Tibial nerve (tissue), 4 donors: ENCODE data around the gene CEACAM16. TPM values are rescaled to one million over a fixed set of nuclear protein-coding genes. Genes with fewer than 3 reads are reported as not detected.

Source experiments
- DNase-seq, 2 donors: peaks; one replicate each; pipeline ENCODE4 v3.0.0-alpha.2; 2019; ENCODE audit warnings: low spot score in 2 of 2
- H3K27ac ChIP-seq, 4 donors: fragments of 200-600 bp; sonication (generic) in 3 of 4; one replicate each; pipeline ENCODE4 v1.5.1; 2017 to 2019; ENCODE audit warnings: mild to moderate bottlenecking in 1 of 4
- H3K27me3 ChIP-seq, 2 donors: fragments of 200-600 bp; sonication (generic) in 1 of 2; one replicate each; pipeline versions ENCODE4 v1.5.1 to v1.6.0; 2017 to 2019
- H3K36me3 ChIP-seq, 3 donors: fragments of 200-600 bp; sonication (generic); one replicate each; pipeline ENCODE4 v1.5.1; 2018 to 2019
- H3K4me1 ChIP-seq, 4 donors: fragments of 200-600 bp; sonication (generic) in 3 of 4; one replicate each; pipeline ENCODE4 v1.5.1; 2017 to 2019
- H3K4me3 ChIP-seq, 4 donors: fragments of 200-600 bp; sonication (generic) in 3 of 4; one replicate each; pipeline ENCODE4 v1.5.1; 2017 to 2019; ENCODE audit warnings: mild to moderate bottlenecking in 1 of 4, moderate library complexity in 1 of 4
- H3K9me3 ChIP-seq, 4 donors: fragments of 200-600 bp; sonication (generic) in 3 of 4; one replicate each; pipeline ENCODE4 v1.5.1; 2017 to 2019
- CTCF ChIP-seq, 5 experiments: fragments of 200-600 bp in 3 of 5; fragments of 450-650 bp in 2 of 5; sonication (generic) in 3 of 5; IDR thresholded peaks; one replicate each; pipeline ENCODE4 v1.5.1; 2016 to 2019; ENCODE audit warnings: antibody characterized with exemption in 5 of 5, mild to moderate bottlenecking in 3 of 5, moderate library complexity in 2 of 5
- EP300 ChIP-seq, 2 donors: sonication (generic); formaldehyde crosslinking; IDR thresholded peaks; one replicate each; pipeline ENCODE4 v1.6.1; 2017; ENCODE audit warnings: antibody characterized with exemption in 2 of 2, mild to moderate bottlenecking in 1 of 2
- POLR2A ChIP-seq, 2 donors: fragments of 450-650 bp; IDR thresholded peaks; one replicate each; pipeline ENCODE4 v1.6.1; 2017; ENCODE audit warnings: antibody characterized with exemption in 2 of 2, mild to moderate bottlenecking in 2 of 2, moderate library complexity in 2 of 2
- WGBS, 2 donors: methylation state at CpG; one replicate each; pipeline ENCODE4 v1.1.5; 2018; 5-methylcytosine and 5-hydroxymethylcytosine counted together
- total RNA-seq, 4 donors: library from RNA; depleted of rRNA; stranded (reverse); fragments of >200 nt; gene quantifications; one replicate each; pipeline ENCODE4 v1.1.0, GENCODE V29; 2016

CEACAM16 gene
- total RNA-seq, result not detected

- no peak within 1 kb of the TSS for H3K4me3 ChIP-seq
- H3K27me3 ChIP-seq, result no peaks in the 10 kb centered on the region
- H3K9me3 ChIP-seq, result no peaks in the 10 kb centered on the region
- no peak within 1 kb of the TSS for H3K27ac ChIP-seq
- no peak for DNase-seq
- H3K4me1 ChIP-seq, result peaks cover 0 to 7% (median 0%) of the 10 kb centered on the region in 4 donors
- no peak for TF ChIP-seq EP300 (IDR thresholded peaks at IDR 0.05)
- TF ChIP-seq POLR2A (IDR thresholded peaks at IDR 0.05), result no peak
- no peak for TF ChIP-seq CTCF (IDR thresholded peaks at IDR 0.05)
- H3K36me3 ChIP-seq, result no peaks in the 10 kb centered on the region
- WGBS, 2 donors, result 84 to 90% methylated on average over 11 to 13 of the region's 13 CpGs
Observed at GRCh38 chr19:44698492-44699201, at the start of gene CEACAM16. TSS of gene CEACAM16 (plus strand) at chr19:44699151. CDS start at chr19:44701457, 2,306 bp downstream.

- peaks cover 0 to 65% (median 13%) of the 10 kb centered on the region in 3 donors for H3K36me3 ChIP-seq
- H3K9me3 ChIP-seq, result no peaks in the 10 kb centered on the region
- no peaks in the 10 kb centered on the region for H3K27me3 ChIP-seq
- H3K4me3 ChIP-seq, result no peak overlapping the region
- peaks cover 0 to 52% (median 4%) of the 10 kb centered on the region in 4 donors for H3K4me1 ChIP-seq
- no peak for DNase-seq
- 90 to 91% methylated on average over 13 to 15 of the region's 15 CpGs for WGBS, 2 donors
- H3K27ac ChIP-seq, result peak overlapping the region in 3 of 4 donors; percentile 54 to 87 (median 78)
- TF ChIP-seq EP300 (IDR thresholded peaks at IDR 0.05), result no peak
- TF ChIP-seq POLR2A (IDR thresholded peaks at IDR 0.05), result no peak
- no peak for TF ChIP-seq CTCF (IDR thresholded peaks at IDR 0.05)
Observed at GRCh38 chr19:44649578-44650145, 49.3 kb upstream of the CEACAM16 start.

- TF ChIP-seq POLR2A (IDR thresholded peaks at IDR 0.05) (no peak), EP300 (IDR thresholded peaks at IDR 0.05) (no peak), CTCF (IDR thresholded peaks at IDR 0.05) (no peak)
- H3K27me3 ChIP-seq, result no peaks in the 10 kb centered on the region
- peaks cover 0 to 27% (median 4%) of the 10 kb centered on the region in 4 donors for H3K4me1 ChIP-seq
- WGBS, 2 donors, result 88 to 93% methylated on average over 5 of the region's 5 CpGs
- H3K4me3 ChIP-seq, result no peak overlapping the region
- H3K9me3 ChIP-seq, result no peaks in the 10 kb centered on the region
- no peak overlapping the region for H3K27ac ChIP-seq
- peaks cover 0 to 83% (median 13%) of the 10 kb centered on the region in 3 donors for H3K36me3 ChIP-seq
- DNase-seq, result no peak
Observed at GRCh38 chr19:44653343-44653742, 45.6 kb upstream of the CEACAM16 start.

- TF ChIP-seq POLR2A (IDR thresholded peaks at IDR 0.05), result no peak
- TF ChIP-seq EP300 (IDR thresholded peaks at IDR 0.05), result peak in 1 of 2 donors; percentile 38
- TF ChIP-seq CTCF (IDR thresholded peaks at IDR 0.05), result peak; percentile 47 to 71 (median 67)
- no peaks in the 10 kb centered on the region for H3K9me3 ChIP-seq
- WGBS, 2 donors, result 44 to 48% methylated on average over 16 of the region's 16 CpGs
- H3K4me3 ChIP-seq, result no peak overlapping the region
- DNase-seq, result peak; percentile 61 to 68
- H3K36me3 ChIP-seq, result peaks cover 0 to 92% (median 13%) of the 10 kb centered on the region in 3 donors
- H3K4me1 ChIP-seq, result peaks cover 0 to 18% (median 2%) of the 10 kb centered on the region in 4 donors
- no peaks in the 10 kb centered on the region for H3K27me3 ChIP-seq
- peak overlapping the region in 1 of 4 donors; percentile 27 for H3K27ac ChIP-seq
Observed at GRCh38 chr19:44653977-44654774, 44.8 kb upstream of the CEACAM16 start.
